GM21619 (cell line): ENCODE results near the gene FEM1B.

ENCODE experiments used
- ATAC-seq: cut with Tn5 transposase; IDR thresholded peaks from one replicate; pipeline ENCODE4 v1.9.1; 2021; ENCODE audit not compliant: unreplicated experiment

The FEM1B gene

GRCh38 chr15:68284616-68285258, 7.2 kb downstream of the FEM1B start:
- ATAC-seq = no peak

GRCh38 chr15:68285259-68285980, 7.9 kb downstream of the FEM1B start:
- no peak for ATAC-seq

GRCh38 chr15:68286256-68286655, 8.7 kb downstream of the FEM1B start:
- no peak for ATAC-seq

DNA sequence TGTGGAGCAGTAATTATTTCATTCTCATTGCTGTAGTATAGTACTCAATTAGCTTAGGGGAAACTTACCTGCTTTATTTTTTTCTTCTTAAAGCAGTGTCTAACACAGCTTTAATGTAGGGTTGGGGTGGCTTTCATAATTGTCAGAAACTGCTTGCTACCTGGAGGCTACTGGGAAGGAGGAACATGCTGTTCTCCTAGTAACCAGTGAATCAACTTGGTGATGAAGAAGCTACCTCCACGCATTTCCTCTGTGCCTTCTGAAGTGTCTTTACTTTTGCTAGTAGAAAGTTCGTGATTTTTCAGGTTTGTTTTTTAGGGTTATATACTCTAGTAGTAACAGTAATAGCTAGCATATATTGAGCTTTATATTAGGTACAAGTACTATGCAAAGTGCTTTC, 11.5 kb downstream of the FEM1B start:
- no peak for ATAC-seq

DNA sequence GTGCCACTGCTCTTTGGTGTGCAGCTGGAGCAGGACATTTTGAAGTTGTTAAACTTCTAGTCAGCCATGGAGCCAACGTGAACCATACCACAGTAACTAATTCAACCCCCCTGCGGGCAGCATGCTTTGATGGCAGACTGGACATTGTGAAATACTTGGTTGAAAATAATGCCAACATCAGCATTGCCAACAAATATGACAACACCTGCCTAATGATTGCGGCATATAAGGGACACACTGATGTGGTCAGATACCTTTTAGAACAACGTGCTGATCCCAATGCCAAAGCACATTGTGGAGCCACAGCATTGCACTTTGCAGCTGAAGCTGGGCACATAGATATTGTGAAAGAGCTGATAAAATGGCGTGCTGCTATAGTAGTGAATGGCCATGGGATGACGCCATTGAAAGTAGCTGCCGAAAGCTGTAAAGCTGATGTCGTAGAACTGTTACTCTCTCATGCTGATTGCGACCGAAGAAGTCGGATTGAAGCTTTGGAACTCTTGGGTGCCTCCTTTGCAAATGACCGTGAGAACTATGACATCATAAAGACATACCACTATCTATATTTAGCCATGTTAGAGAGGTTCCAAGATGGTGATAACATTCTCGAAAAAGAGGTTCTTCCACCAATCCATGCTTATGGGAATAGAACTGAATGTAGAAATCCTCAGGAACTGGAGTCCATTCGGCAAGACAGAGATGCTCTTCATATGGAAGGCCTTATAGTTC, 12.2 kb downstream of the FEM1B start:
- ATAC-seq = no peak

DNA sequence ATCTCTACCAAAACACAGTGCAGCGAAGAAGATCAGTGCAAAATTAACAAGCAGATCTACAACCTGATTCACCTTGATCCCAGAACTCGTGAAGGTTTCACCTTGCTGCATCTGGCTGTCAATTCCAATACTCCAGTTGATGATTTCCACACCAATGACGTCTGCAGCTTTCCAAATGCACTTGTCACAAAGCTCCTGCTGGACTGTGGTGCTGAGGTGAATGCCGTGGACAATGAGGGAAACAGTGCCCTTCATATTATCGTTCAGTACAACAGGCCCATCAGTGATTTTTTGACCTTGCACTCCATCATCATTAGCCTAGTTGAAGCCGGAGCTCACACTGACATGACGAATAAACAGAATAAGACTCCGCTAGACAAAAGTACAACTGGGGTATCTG, 13.2 kb downstream of the FEM1B start:
- ATAC-seq = no peak

DNA sequence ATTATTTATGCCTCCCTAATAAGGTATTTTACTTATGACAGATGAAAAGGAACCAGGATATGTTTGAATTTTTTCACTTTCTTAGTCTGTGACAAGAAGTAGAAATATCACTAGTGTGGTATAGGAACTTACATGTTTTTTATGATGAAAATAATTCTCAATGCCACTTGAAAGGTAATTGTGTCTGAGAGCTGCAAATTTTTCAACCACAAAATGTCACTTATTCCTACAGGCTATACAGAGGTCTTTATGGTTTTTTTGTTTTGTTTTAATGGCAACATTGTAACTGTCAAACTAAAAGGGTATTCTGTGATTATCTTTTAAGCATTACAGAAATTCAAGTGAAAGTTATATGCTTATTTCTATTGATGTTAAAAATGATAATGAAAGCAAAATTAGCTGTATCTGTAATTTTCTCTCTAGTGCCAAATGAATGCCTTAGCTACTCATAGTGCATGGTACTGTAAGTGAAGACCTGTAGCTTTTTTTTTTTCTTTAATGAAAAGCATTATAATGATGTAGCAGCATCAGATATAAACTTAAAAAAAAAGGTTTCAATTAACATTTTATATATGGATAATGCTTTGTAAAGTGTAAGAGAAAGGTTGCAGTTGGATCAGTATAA, 14.7 kb downstream of the FEM1B start:
- ATAC-seq = no peak

DNA sequence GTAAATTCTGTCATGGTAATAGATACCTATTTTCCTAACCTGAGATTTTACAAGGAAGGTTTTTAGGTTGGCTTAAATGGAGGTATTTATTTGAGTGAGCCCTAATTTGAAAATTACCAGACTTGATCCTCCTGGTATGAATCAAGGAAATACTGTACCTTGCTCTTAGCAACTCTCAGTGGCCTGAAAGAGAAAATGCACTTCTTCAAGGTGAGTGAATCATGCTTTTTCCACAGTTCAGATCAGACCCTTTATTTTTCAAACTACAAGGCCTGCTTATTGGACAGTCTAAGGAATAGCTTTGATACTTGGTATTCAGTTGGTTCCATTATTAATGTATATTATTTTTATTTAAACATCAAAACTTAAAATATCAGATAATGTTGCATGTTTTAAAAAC, 15.4 kb downstream of the FEM1B start:
- ATAC-seq = no peak

GRCh38 chr15:68295014-68295805, 17.7 kb downstream of the FEM1B start:
- no peak for ATAC-seq

DNA sequence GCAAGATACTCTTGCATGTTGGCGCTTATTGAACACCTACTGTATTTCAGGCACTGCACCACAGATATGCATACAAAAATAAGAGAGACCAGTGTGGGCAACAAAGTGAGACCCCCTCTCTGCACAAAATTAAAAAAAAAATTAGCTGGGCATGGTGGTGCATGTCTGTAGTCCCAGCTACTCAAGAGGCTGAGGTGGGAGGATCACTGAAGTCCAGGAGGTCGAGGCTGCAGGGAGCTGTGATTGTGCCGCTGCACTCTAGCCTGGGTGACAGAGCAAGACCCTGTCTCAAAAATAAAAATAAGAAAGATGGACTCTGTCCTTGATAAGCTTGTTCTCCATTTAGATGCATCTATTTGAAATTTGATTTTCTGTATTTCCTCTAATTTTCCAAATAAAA, 20.8 kb downstream of the FEM1B start:
- ATAC-seq = no peak

DNA sequence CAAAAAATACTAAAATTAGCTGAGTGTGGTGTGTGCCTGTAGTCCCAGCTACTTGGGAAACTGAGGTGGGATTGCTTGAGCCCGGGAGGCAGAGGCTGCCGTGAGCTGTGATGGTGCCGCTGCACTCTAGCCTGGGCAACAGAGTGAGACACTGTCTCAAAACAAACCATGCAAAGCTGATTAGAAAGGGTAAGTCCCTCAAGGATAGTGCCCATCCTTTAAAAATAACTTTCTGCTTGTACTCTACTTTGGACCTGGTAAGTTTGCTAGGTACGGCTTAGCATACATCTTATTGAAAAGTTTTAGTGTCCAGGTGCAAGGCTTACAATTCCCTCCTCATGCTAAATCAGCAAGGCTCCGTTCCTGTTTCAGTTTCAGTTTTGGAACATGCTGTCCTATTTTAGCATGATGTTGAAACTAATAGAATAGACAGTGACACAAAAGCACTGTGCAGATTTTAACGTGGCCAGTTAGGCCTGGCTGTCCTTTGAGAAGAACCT, 21.4 kb downstream of the FEM1B start:
- peak; percentile 89 for ATAC-seq

GRCh38 chr15:68299436-68299835, 21.9 kb downstream of the FEM1B start:
- peak; percentile 14 for ATAC-seq

- ATAC-seq = no peak
Observed at GRCh38 chr15:68300115-68300940, 22.8 kb downstream of the FEM1B start.

DNA sequence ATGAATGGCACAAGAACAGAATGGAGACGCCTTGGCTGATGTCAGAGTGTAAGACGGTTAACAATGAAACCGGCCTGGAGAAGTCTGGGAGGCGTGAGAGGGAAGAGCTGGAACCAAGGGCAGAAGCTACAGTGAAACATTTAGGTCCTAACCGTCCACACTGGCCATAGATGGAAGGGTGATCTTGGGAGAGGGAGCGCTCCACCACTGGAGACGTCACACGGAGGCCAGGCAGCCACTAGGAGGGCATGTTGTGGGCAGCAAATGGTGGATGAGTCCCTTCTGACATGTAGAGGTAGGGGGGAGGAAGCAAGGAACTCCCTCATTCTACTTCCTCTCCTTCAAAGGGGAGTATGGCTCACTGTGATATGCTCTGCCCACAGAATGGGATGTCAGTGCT, 23.8 kb downstream of the FEM1B start:
- no peak for ATAC-seq

DNA sequence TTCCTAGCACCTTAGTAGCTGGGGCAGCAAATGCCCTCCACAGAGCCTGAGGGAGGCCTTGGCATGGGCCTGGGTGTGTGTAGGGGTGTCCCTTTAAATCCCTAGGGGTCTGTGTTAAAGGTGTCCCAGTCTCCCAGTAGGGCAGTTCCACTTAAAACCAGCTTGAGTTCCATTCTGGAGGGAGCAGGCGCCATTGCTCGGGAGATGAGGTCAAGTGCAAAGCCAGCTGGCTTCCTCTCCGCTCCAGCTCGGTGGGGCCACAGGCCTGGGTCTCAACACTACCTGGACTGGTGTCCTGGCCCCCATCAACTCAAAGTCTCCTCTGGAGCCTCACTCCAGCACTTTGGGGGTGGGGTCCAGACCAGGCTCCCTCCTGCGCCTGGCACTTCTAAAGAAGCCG, 25.2 kb downstream of the FEM1B start:
- ATAC-seq = no peak

DNA sequence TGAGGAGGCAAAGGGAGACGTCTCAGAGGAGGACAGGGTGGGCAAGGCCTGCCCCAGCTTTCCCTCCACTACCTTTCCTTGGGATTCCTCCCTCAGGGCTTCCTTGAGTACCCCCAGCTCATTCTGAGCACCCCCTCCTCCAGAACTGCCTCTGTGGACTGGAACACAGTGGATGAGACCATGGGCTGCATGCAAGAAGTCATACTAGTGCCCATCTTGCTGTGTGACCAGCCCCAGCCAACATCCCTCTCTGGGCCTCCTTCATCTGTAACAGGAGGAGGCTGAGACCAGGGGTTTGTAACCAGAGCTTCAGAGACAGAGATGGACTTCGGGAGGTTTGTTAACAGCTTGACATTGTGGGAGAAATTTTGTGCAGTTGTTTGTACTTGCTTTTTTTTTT, 25.6 kb downstream of the FEM1B start:
- no peak for ATAC-seq

- no peak for ATAC-seq
Observed at GRCh38 chr15:68303560-68304436, 26.3 kb downstream of the FEM1B start.

GRCh38 chr15:68304589-68305337, 27.2 kb downstream of the FEM1B start:
- ATAC-seq = no peak
